Liver (tissue), 3 donors: ENCODE results near the gene IFI16.

Experiments
- ATF3 ChIP-seq: IDR thresholded peaks from 2 replicates; pipeline ENCODE4 v1.6.1; 2016; ENCODE audit warnings: antibody characterized with exemption
- FOXA1 ChIP-seq: IDR thresholded peaks from 2 replicates; pipeline ENCODE4 v1.6.1; 2016; ENCODE audit warnings: antibody characterized with exemption
- GABPA ChIP-seq, 2 donors: IDR thresholded peaks in 1 of 2; conservative IDR thresholded peaks in 1 of 2; 2 replicates each; pipeline ENCODE4 v1.6.1; 2016; ENCODE audit warnings: antibody characterized with exemption in 2 of 2, mild to moderate bottlenecking in 1 of 2, moderate library complexity in 1 of 2
- JUND ChIP-seq, 2 donors: IDR thresholded peaks; 2 replicates each; pipeline ENCODE4 v1.6.1; 2016; ENCODE audit warnings: antibody characterized with exemption in 2 of 2
- MAX ChIP-seq: IDR thresholded peaks from 2 replicates; pipeline ENCODE4 v1.6.1; 2016; ENCODE audit warnings: antibody characterized with exemption
- RAD21 ChIP-seq, 2 donors: IDR thresholded peaks; 2 replicates each; pipeline ENCODE4 v1.6.1; 2016; ENCODE audit warnings: antibody characterized with exemption in 2 of 2, mild to moderate bottlenecking in 2 of 2
- SP1 ChIP-seq: IDR thresholded peaks from 2 replicates; pipeline ENCODE4 v1.6.1; 2018; ENCODE audit warnings: antibody characterized with exemption, mild to moderate bottlenecking
- TAF1 ChIP-seq: conservative IDR thresholded peaks from 2 replicates; pipeline ENCODE4 v1.6.1; 2016; ENCODE audit warnings: antibody characterized with exemption, mild to moderate bottlenecking
- YY1 ChIP-seq: IDR thresholded peaks from 2 replicates; pipeline ENCODE4 v1.6.1; 2016; ENCODE audit warnings: antibody characterized with exemption, mild to moderate bottlenecking
- ZBTB33 ChIP-seq: IDR thresholded peaks from 2 replicates; pipeline ENCODE4 v1.6.1; 2016; ENCODE audit warnings: antibody characterized with exemption
- TF ChIP-seq, protein P1 (sequence below): fragments of 150-350 bp; IDR thresholded peaks from 2 replicates; pipeline ENCODE4 v1.5.1; 2017; ENCODE audit warnings: improper control_type of control experiment, low read depth, low read length; ENCODE audit not compliant: missing input control
- TF ChIP-seq, protein P2 (sequence below): IDR thresholded peaks from 2 replicates; pipeline ENCODE4 v1.6.1; 2016; ENCODE audit warnings: antibody characterized with exemption, mild to moderate bottlenecking
- donor health status: healthy.
- donor health status: healthy.

DNA sequence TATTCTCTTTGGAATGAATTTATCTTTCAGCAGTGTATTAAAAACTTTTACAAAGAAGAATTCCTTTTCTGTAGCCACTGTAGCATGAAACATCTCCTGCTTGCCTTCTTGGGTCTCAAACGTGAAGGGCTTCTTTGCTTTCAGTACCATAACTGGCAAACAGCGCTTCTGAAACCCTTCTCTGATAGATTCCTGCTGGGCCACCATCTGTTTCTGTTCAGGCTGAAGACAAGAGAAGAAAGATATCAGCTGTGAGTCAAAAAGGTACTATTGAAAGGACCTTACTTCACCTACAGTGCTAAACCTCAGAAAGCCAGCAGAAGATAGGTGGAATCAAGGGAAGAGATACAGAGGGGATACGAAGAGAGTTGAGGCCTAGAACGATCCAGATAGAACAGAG, 56.4 kb downstream of the IFI16 start:
- TF ChIP-seq, protein P1, sequence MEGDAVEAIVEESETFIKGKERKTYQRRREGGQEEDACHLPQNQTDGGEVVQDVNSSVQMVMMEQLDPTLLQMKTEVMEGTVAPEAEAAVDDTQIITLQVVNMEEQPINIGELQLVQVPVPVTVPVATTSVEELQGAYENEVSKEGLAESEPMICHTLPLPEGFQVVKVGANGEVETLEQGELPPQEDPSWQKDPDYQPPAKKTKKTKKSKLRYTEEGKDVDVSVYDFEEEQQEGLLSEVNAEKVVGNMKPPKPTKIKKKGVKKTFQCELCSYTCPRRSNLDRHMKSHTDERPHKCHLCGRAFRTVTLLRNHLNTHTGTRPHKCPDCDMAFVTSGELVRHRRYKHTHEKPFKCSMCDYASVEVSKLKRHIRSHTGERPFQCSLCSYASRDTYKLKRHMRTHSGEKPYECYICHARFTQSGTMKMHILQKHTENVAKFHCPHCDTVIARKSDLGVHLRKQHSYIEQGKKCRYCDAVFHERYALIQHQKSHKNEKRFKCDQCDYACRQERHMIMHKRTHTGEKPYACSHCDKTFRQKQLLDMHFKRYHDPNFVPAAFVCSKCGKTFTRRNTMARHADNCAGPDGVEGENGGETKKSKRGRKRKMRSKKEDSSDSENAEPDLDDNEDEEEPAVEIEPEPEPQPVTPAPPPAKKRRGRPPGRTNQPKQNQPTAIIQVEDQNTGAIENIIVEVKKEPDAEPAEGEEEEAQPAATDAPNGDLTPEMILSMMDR, result no peak
- no peak for TF ChIP-seq ZBTB33
- TF ChIP-seq GABPA (IDR thresholded peaks at IDR 0.05 in 1 of 2, conservative IDR thresholded peaks at IDR 0.05 in 1 of 2), result no peak
- TF ChIP-seq JUND (IDR thresholded peaks at IDR 0.05), result no peak
- TF ChIP-seq, protein P2, sequence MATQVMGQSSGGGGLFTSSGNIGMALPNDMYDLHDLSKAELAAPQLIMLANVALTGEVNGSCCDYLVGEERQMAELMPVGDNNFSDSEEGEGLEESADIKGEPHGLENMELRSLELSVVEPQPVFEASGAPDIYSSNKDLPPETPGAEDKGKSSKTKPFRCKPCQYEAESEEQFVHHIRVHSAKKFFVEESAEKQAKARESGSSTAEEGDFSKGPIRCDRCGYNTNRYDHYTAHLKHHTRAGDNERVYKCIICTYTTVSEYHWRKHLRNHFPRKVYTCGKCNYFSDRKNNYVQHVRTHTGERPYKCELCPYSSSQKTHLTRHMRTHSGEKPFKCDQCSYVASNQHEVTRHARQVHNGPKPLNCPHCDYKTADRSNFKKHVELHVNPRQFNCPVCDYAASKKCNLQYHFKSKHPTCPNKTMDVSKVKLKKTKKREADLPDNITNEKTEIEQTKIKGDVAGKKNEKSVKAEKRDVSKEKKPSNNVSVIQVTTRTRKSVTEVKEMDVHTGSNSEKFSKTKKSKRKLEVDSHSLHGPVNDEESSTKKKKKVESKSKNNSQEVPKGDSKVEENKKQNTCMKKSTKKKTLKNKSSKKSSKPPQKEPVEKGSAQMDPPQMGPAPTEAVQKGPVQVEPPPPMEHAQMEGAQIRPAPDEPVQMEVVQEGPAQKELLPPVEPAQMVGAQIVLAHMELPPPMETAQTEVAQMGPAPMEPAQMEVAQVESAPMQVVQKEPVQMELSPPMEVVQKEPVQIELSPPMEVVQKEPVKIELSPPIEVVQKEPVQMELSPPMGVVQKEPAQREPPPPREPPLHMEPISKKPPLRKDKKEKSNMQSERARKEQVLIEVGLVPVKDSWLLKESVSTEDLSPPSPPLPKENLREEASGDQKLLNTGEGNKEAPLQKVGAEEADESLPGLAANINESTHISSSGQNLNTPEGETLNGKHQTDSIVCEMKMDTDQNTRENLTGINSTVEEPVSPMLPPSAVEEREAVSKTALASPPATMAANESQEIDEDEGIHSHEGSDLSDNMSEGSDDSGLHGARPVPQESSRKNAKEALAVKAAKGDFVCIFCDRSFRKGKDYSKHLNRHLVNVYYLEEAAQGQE, result no peak
- TF ChIP-seq TAF1, result no peak
- TF ChIP-seq YY1, result no peak
- no peak for TF ChIP-seq FOXA1
- TF ChIP-seq MAX, result no peak
- no peak for TF ChIP-seq RAD21 (IDR thresholded peaks at IDR 0.05)
- TF ChIP-seq ATF3, result no peak
- TF ChIP-seq SP1, result no peak
